Measurements from ENCODE around the gene SIDT2. TPM values are rescaled to one million over a fixed set of nuclear protein-coding genes. Genes with fewer than 3 reads are reported as not detected.

The SIDT2 gene
- total RNA-seq, 2 donors from 2014 or later: 25.0 to 43.9 TPM

Other genes with a start within 250 kb of the SIDT2 start
- 10 to 100 TPM; 41.9 to 55.7 TPM for gene SIK3, start 80.3 kb upstream of the SIDT2 start, total RNA-seq
- 10 to 100 TPM; 53.7 to 87.6 TPM for gene PAFAH1B2, start 34.5 kb upstream of the SIDT2 start, total RNA-seq
- gene TAGLN, start 20.6 kb downstream of the SIDT2 start, total RNA-seq: 1 to 10 TPM; 5.1 to 9.6 TPM
- 100 to 1,000 TPM; 101 to 106 TPM for gene PCSK7, start 53.3 kb downstream of the SIDT2 start, total RNA-seq
- 10 to 100 TPM; 15.3 to 18.6 TPM for gene RNF214, start 53.9 kb downstream of the SIDT2 start, total RNA-seq
- gene BACE1-AS, start 112.6 kb downstream of the SIDT2 start, total RNA-seq: 1 to 10 TPM; 3.5 to 7.5 TPM
- under 1 TPM; 0.16 to 0.17 TPM for gene BACE1, start 137.5 kb downstream of the SIDT2 start, total RNA-seq
- 10 to 100 TPM; 28.6 to 31.0 TPM for gene CEP164, start 149.1 kb downstream of the SIDT2 start, total RNA-seq

All from activated T-helper 17 cell treated with anti-CD3 and anti-CD28 coated beads, Interleukin-2, amount 50 U/mL, for 72 hours (primary cell).